Hepatocyte (in vitro differentiated cells): Measurements from ENCODE around the gene NT5M.

ENCODE experiments used
- EZH2 ChIP-seq: fragments of 200-600 bp; sonication (generic); IDR thresholded peaks from 2 replicates; pipeline ENCODE4 v1.6.1; 2016; ENCODE audit warnings: antibody characterized with exemption, mild to moderate bottlenecking, borderline replicate concordance
- EZH2phosphoT487 ChIP-seq: fragments of 200-600 bp; sonication (generic); IDR thresholded peaks from one replicate; pipeline ENCODE4 v1.6.1; 2018; ENCODE audit warnings: antibody characterized with exemption, mild to moderate bottlenecking, low read depth, moderate library complexity; ENCODE audit not compliant: unreplicated experiment, severe bottlenecking
- TF ChIP-seq, protein P1 (sequence below): fragments of 200-600 bp; sonication (generic); IDR thresholded peaks from 2 replicates; pipeline ENCODE4 v1.5.1; 2016; ENCODE audit warnings: antibody characterized with exemption, mild to moderate bottlenecking; ENCODE audit not compliant: poor library complexity

DNA sequence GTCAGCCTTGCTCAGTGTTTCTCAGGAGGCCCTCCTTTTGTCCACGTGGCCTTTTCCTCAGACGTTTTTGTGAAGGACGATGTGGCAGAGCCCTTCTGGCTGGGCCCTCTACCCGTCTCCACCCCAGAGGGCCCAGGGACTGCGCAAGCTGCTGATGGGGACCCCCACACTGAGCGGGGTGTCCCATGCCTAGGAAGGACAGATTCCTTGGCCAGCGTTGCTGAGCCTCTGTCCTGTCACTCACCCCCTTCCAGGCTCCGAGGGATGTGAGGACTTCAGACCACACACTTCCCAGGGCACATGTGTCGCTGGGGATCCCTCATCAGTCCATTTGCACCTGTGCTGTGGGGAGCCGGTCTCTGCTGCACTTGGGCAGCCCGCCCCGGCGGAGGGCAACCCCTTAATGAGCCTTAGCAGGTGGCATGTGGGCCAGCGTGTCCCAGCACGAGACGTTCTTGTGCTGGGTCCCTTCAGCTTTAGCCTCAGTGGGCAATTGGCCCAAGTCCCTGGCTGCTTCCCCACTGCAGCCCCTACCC lies 48.3 kb downstream of the NT5M start:
- TF ChIP-seq, protein P1, sequence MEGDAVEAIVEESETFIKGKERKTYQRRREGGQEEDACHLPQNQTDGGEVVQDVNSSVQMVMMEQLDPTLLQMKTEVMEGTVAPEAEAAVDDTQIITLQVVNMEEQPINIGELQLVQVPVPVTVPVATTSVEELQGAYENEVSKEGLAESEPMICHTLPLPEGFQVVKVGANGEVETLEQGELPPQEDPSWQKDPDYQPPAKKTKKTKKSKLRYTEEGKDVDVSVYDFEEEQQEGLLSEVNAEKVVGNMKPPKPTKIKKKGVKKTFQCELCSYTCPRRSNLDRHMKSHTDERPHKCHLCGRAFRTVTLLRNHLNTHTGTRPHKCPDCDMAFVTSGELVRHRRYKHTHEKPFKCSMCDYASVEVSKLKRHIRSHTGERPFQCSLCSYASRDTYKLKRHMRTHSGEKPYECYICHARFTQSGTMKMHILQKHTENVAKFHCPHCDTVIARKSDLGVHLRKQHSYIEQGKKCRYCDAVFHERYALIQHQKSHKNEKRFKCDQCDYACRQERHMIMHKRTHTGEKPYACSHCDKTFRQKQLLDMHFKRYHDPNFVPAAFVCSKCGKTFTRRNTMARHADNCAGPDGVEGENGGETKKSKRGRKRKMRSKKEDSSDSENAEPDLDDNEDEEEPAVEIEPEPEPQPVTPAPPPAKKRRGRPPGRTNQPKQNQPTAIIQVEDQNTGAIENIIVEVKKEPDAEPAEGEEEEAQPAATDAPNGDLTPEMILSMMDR: no peak
- TF ChIP-seq EZH2 (no peak), EZH2phosphoT487 (no peak)
